ENCODE data around the gene GLIS2.

Gene GLIS2

DNA sequence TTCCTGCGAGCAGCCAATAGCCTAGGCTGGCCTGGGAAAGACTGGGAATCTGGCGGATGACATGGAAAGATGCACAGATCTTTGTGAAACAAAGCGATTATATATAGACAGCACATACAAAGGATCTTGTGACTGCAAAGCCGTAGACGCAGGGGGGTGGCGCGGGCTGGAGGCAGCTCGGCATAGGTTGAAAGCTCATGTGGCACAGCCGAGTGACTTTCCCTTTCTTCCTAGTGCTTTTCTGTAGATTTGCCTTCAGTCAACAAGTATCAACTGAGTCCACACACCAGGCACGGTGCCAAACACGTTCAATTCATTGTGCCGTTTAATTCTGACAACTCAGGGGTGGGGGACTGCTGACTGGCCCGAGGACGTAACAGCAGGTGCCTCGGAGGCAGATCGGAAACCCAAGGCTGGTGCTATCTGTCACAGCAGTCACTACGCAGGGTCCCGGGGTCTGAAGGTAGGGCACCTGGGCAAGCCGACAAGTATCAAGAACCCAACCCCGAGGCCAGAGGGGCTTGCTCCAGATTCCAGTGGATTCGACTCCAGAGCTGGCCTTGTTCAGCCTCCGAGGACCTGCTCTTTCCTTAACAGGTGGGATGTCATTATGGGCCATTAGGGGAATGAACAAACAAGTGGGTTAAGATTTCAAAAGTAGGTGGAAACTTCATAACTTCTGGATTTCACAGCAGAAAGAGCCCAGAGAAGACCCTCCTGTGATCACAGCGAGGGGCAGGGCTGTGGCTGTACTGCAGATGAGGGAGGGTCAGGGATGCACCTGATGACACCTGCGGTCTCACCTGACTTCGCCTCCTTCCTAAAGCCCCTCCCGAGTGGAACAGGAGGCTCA is 29.3 kb downstream of the GLIS2 start (continued):
- TF ChIP-seq ZNF596 (tag by site-specific recombination; IDR thresholded peaks at IDR 0.05) (no peak), ZNF157 (tag by site-specific recombination; IDR thresholded peaks at IDR 0.05) (no peak), ZSCAN16 (tag by site-specific recombination; IDR thresholded peaks at IDR 0.05) (no peak), ZNF707 (tag by site-specific recombination; IDR thresholded peaks at IDR 0.05) (no peak), ZNF391 (tag by site-specific recombination; IDR thresholded peaks at IDR 0.05; ENCODE audit: borderline replicate concordance, low read depth) (no peak), ZNF830 (tag by site-specific recombination; IDR thresholded peaks at IDR 0.05; ENCODE audit: low read depth) (no peak), PRDM1 (tag by site-specific recombination; IDR thresholded peaks at IDR 0.05) (peak; percentile 26; the same call in 1 of the 2 replicates), ZNF311 (tag by site-specific recombination; IDR thresholded peaks at IDR 0.05; ENCODE audit: borderline replicate concordance) (no peak), KLF9 (tag by site-specific recombination; IDR thresholded peaks at IDR 0.05; ENCODE audit: low read depth) (no peak), ZNF341 (tag by site-specific recombination; IDR thresholded peaks at IDR 0.05; ENCODE audit: low read depth) (peak; percentile 93), ZNF768 (tag by site-specific recombination; IDR thresholded peaks at IDR 0.05) (no peak), OVOL3 (tag by site-specific recombination; IDR thresholded peaks at IDR 0.05) (no peak), ZNF76 (tag by site-specific recombination; IDR thresholded peaks at IDR 0.05; ENCODE audit: borderline replicate concordance, low read depth) (no peak), GFI1B (tag by site-specific recombination; IDR thresholded peaks at IDR 0.05) (no peak), OSR2 (tag by site-specific recombination; IDR thresholded peaks at IDR 0.05) (no peak), ZNF112 (tag by site-specific recombination; IDR thresholded peaks at IDR 0.05) (no peak), ZSCAN18 (tag by site-specific recombination; IDR thresholded peaks at IDR 0.05) (no peak), ZNF585B (tag by site-specific recombination; IDR thresholded peaks at IDR 0.05) (no peak), ZNF580 (tag by site-specific recombination; IDR thresholded peaks at IDR 0.05) (no peak), ZNF10 (tag by site-specific recombination; IDR thresholded peaks at IDR 0.05) (no peak), ZNF785 (tag by site-specific recombination; IDR thresholded peaks at IDR 0.05) (no peak), GLIS1 (tag by site-specific recombination; IDR thresholded peaks at IDR 0.05) (no peak), ZNF37A (tag by site-specific recombination; IDR thresholded peaks at IDR 0.05) (no peak)
- TF ChIP-seq, protein P1, sequence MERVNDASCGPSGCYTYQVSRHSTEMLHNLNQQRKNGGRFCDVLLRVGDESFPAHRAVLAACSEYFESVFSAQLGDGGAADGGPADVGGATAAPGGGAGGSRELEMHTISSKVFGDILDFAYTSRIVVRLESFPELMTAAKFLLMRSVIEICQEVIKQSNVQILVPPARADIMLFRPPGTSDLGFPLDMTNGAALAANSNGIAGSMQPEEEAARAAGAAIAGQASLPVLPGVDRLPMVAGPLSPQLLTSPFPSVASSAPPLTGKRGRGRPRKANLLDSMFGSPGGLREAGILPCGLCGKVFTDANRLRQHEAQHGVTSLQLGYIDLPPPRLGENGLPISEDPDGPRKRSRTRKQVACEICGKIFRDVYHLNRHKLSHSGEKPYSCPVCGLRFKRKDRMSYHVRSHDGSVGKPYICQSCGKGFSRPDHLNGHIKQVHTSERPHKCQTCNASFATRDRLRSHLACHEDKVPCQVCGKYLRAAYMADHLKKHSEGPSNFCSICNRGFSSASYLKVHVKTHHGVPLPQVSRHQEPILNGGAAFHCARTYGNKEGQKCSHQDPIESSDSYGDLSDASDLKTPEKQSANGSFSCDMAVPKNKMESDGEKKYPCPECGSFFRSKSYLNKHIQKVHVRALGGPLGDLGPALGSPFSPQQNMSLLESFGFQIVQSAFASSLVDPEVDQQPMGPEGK (tag by site-specific recombination; IDR thresholded peaks at IDR 0.05): peak; percentile 15; the same call in 1 of the 2 replicates
- TF ChIP-seq, protein P2, sequence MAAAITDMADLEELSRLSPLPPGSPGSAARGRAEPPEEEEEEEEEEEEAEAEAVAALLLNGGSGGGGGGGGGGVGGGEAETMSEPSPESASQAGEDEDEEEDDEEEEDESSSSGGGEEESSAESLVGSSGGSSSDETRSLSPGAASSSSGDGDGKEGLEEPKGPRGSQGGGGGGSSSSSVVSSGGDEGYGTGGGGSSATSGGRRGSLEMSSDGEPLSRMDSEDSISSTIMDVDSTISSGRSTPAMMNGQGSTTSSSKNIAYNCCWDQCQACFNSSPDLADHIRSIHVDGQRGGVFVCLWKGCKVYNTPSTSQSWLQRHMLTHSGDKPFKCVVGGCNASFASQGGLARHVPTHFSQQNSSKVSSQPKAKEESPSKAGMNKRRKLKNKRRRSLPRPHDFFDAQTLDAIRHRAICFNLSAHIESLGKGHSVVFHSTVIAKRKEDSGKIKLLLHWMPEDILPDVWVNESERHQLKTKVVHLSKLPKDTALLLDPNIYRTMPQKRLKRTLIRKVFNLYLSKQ (tag by site-specific recombination; IDR thresholded peaks at IDR 0.05; ENCODE audit: borderline replicate concordance): no peak
- TF ChIP-seq, protein P3, sequence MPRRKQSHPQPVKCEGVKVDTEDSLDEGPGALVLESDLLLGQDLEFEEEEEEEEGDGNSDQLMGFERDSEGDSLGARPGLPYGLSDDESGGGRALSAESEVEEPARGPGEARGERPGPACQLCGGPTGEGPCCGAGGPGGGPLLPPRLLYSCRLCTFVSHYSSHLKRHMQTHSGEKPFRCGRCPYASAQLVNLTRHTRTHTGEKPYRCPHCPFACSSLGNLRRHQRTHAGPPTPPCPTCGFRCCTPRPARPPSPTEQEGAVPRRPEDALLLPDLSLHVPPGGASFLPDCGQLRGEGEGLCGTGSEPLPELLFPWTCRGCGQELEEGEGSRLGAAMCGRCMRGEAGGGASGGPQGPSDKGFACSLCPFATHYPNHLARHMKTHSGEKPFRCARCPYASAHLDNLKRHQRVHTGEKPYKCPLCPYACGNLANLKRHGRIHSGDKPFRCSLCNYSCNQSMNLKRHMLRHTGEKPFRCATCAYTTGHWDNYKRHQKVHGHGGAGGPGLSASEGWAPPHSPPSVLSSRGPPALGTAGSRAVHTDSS (tag by site-specific recombination; IDR thresholded peaks at IDR 0.05): no peak
- TF ChIP-seq, protein P4, sequence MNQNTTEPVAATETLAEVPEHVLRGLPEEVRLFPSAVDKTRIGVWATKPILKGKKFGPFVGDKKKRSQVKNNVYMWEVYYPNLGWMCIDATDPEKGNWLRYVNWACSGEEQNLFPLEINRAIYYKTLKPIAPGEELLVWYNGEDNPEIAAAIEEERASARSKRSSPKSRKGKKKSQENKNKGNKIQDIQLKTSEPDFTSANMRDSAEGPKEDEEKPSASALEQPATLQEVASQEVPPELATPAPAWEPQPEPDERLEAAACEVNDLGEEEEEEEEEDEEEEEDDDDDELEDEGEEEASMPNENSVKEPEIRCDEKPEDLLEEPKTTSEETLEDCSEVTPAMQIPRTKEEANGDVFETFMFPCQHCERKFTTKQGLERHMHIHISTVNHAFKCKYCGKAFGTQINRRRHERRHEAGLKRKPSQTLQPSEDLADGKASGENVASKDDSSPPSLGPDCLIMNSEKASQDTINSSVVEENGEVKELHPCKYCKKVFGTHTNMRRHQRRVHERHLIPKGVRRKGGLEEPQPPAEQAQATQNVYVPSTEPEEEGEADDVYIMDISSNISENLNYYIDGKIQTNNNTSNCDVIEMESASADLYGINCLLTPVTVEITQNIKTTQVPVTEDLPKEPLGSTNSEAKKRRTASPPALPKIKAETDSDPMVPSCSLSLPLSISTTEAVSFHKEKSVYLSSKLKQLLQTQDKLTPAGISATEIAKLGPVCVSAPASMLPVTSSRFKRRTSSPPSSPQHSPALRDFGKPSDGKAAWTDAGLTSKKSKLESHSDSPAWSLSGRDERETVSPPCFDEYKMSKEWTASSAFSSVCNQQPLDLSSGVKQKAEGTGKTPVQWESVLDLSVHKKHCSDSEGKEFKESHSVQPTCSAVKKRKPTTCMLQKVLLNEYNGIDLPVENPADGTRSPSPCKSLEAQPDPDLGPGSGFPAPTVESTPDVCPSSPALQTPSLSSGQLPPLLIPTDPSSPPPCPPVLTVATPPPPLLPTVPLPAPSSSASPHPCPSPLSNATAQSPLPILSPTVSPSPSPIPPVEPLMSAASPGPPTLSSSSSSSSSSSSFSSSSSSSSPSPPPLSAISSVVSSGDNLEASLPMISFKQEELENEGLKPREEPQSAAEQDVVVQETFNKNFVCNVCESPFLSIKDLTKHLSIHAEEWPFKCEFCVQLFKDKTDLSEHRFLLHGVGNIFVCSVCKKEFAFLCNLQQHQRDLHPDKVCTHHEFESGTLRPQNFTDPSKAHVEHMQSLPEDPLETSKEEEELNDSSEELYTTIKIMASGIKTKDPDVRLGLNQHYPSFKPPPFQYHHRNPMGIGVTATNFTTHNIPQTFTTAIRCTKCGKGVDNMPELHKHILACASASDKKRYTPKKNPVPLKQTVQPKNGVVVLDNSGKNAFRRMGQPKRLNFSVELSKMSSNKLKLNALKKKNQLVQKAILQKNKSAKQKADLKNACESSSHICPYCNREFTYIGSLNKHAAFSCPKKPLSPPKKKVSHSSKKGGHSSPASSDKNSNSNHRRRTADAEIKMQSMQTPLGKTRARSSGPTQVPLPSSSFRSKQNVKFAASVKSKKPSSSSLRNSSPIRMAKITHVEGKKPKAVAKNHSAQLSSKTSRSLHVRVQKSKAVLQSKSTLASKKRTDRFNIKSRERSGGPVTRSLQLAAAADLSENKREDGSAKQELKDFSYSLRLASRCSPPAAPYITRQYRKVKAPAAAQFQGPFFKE (tag by site-specific recombination; IDR thresholded peaks at IDR 0.05; ENCODE audit: borderline replicate concordance): no peak
